ENCODE measurements around the gene LYZL6. TPM values are rescaled to one million over a fixed set of nuclear protein-coding genes. Genes with fewer than 3 reads are reported as not detected.

Gene LYZL6
- total RNA-seq, 2 experiments from 2014 or later: not detected

DNA sequence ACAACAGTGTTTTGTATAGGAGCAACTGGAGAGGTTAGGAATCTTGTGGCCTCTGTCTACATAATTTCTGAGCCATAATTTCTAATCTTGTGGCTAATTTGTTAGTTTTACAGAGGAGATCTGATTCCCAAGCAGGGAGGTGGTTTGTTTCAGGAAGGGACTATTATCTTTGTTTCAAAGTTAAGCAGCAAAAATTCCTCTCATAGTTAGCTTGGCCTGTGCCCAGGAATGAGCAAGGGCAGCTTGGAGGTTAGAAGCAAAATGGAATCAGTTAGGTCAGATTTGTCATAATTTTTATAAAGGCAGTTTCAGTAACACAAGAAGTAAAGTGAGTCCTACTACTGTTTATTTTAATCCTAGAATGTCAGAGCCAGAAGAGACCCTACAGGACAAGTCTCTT lies 10.9 kb downstream of the LYZL6 start:
- Mint-ChIP-seq H3K27ac (no peak overlapping the region), H3K36me3 (peaks cover 8% of the 10 kb centered on the region), H3K4me3 (no peak overlapping the region), H3K4me1 (peaks cover 24% of the 10 kb centered on the region), H3K9me3 (no peaks in the 10 kb centered on the region), H3K27me3 (peaks cover 2% of the 10 kb centered on the region)
- POLR2A ChIA-PET: no interaction called here
- no peak for DNase-seq
- ATAC-seq (ENCODE audit: low read depth): no peak

DNA sequence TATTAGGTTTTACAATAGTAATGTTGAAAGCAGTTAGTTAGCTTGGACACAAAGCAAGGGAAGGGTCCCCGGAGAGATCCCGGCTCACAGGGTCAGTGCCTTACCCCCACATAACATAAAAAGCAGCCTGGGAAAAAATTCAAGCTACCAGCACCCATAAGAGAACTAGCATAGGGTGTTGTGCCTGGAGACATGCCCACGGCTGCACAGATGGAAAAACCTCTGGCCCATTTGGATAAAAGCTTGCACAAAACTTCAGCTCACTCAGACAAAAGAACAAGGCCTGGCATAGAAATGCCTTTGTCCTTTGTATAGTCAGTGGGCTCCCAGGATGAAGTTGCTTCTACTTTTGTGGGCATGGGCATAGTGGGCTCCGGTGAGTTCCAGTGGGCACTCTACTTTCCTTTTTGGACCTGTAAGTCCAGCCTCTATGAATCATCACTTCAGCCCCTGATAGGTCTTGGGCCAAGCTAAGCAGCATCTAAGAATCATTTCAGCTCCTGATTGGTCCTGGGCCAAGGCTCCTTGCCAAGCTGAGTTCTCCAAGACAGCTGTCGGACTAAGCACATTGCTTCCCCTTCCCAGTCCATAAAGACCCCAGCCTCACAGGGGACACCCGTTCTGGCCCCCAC lies 11.6 kb downstream of the LYZL6 start:
- H3K4me1 Mint-ChIP-seq: peaks cover 25% of the 10 kb centered on the region
- peaks cover 9% of the 10 kb centered on the region for H3K36me3 Mint-ChIP-seq
- no peak for DNase-seq
- no peak for ATAC-seq (ENCODE audit: low read depth)
- POLR2A ChIA-PET: interaction anchor here (1.5 to 3.8 kb wide), 7 partner anchors 13 to 123 kb away, joined by 5 to 29 read pairs (median 10); partner anchors contain the start of genes CCL5 and TAF15
- H3K9me3 Mint-ChIP-seq: no peaks in the 10 kb centered on the region
- H3K27ac Mint-ChIP-seq: no peak overlapping the region
- H3K27me3 Mint-ChIP-seq: peaks cover 2% of the 10 kb centered on the region
- H3K4me3 Mint-ChIP-seq: no peak overlapping the region

DNA sequence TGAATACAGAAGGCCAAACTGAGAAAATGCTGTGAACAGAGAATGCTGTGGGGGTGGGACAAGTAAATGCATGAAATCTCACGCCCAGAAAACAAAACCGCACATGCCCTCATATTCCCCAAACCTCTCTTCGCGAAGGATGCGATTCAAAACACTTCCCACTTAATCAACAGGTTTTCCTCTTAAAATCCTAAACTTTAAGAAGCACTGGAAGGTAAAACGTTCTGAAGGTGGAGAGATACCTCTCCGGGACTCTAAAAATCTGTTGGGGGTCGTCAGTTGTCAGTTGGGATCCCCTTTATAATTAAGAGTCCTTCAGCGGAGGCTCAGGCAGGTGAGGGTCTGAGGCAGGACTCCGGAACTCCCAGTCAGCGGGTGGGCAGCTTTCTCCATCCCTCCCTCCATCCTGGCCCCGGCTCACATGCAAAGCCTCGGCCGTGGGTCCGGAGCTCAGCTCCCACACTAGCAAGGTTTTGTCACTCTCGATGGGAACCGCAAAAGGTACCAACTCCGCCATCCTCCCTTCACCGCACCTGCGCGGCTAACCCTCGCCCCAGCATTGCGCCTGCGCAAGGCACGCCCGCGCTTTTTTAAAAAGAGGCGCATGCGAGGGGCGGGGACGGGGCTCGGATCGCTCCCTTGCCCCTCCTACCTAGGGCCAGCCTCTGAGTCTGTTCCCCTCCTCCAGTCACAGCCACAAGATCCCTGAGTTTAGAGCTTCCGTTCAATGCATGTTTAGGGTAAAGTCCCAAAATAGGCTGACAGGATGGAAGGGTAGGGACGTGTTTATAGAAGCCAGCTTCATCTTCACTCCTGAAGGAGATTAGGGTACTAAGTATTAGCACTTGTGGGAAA lies 13.1 kb downstream of the LYZL6 start, which contains the start of gene RDM1:
TSS of gene RDM1 (minus strand) at position 563 of the 855 bp plus-strand sequence. CDS start at position 517, 46 bp downstream.
- POLR2A ChIA-PET: interaction anchor here (0.6 to 3.8 kb wide), 12 partner anchors 11 to 121 kb away, joined by 3 to 29 read pairs (median 7); partner anchors contain the start of genes CCL5 and TAF15
- peaks cover 28% of the 10 kb centered on the region for H3K4me1 Mint-ChIP-seq
- H3K36me3 Mint-ChIP-seq: peaks cover 15% of the 10 kb centered on the region
- H3K4me3 Mint-ChIP-seq: peak within 1 kb of the TSS; percentile 84
- ATAC-seq (ENCODE audit: low read depth) (peak; percentile 98), DNase-seq (peak; percentile 96)
- peak within 1 kb of the TSS; percentile 86 for H3K27ac Mint-ChIP-seq
- H3K27me3 Mint-ChIP-seq: peaks cover 2% of the 10 kb centered on the region
- no peaks in the 10 kb centered on the region for H3K9me3 Mint-ChIP-seq

DNA sequence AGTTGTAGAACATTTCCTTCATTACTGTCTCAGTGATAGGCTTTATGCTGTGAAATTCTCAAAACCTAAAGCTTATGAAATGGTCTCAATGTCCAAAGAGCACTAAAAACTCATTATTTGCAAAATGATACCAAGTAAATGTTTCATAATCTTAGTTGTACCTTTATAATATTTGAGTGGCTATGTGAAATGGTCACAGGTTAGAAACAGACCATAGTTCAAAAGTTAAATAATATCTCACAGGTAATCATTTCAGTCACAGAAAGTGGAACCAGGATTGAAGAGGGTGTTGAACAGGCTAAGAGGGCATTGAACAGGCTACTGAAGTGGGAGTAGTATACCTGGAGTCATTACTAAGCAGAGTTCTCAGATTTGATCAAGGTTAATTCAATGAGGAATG lies 15.8 kb downstream of the LYZL6 start:
- peaks cover 34% of the 10 kb centered on the region for H3K36me3 Mint-ChIP-seq
- peak overlapping the region; percentile 7 for H3K4me3 Mint-ChIP-seq
- peak overlapping the region; percentile 27 for H3K27ac Mint-ChIP-seq
- ATAC-seq (ENCODE audit: low read depth) (no peak), DNase-seq (no peak)
- POLR2A ChIA-PET: no interaction called here
- peaks cover 2% of the 10 kb centered on the region for H3K27me3 Mint-ChIP-seq
- peaks cover 34% of the 10 kb centered on the region for H3K4me1 Mint-ChIP-seq
- H3K9me3 Mint-ChIP-seq: no peaks in the 10 kb centered on the region

DNA sequence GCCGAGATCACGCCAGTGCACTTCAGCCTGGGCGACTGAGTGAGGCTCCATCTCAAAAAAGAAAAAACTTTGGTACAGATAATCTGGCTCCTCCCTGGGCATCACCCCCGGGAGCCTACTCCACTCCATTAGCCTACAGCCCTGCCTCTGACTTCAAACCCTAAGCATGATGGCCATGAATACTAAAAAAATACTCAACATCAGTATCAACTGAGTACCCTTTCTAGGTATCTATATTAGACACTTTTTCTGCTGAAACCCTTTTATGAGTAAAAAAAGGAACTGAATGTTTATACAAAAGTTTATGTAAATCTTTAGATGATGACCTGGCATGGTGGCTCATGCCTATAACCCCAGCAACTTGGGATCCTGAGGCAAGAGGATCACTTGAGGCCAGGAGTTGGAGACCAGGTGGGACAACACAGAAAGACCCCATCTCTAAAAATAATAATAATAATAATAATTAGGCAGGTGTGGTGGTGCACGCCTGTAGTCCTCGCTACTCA lies 19.9 kb downstream of the LYZL6 start:
- Mint-ChIP-seq H3K27me3 (no peaks in the 10 kb centered on the region), H3K4me3 (no peak overlapping the region), H3K36me3 (peaks cover 57% of the 10 kb centered on the region), H3K9me3 (no peaks in the 10 kb centered on the region), H3K27ac (peak overlapping the region; percentile 6), H3K4me1 (peaks cover 37% of the 10 kb centered on the region)
- ATAC-seq (ENCODE audit: low read depth) (no peak), DNase-seq (no peak)
- POLR2A ChIA-PET: interaction anchor here (0.9 to 1.4 kb wide), 5 partner anchors 14 to 53 kb away, joined by 3 to 4 read pairs (median 3); no protein-coding TSS in a partner anchor

DNA sequence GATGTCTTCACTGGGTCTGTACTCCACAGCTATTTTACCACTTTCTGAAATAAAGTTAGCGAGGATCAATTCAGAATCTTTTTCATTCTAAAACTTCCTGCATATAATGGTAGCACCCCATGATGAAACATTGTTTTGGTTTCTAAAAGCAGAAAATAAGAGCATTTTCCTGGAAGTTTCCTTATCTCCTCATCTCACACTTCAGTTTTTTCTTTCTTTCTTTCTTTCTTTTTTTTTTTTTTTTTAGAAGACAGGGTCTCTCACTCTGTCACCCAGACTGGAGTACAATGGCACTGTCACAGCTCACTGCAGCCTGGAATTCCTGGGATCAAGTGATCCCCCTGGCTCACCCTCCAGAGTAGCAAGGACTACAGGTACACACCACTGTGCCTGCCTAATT lies 23.3 kb downstream of the LYZL6 start:
- Mint-ChIP-seq H3K36me3 (peaks cover 67% of the 10 kb centered on the region), H3K27ac (peak overlapping the region; percentile 53), H3K9me3 (no peaks in the 10 kb centered on the region), H3K4me3 (peak overlapping the region; percentile 39), H3K4me1 (peaks cover 34% of the 10 kb centered on the region), H3K27me3 (no peaks in the 10 kb centered on the region)
- POLR2A ChIA-PET: interaction anchor here (0.9 kb wide), 1 partner anchor 21 kb away, joined by 3 read pairs; no protein-coding TSS in a partner anchor
- DNase-seq (no peak), ATAC-seq (ENCODE audit: low read depth) (no peak)

DNA sequence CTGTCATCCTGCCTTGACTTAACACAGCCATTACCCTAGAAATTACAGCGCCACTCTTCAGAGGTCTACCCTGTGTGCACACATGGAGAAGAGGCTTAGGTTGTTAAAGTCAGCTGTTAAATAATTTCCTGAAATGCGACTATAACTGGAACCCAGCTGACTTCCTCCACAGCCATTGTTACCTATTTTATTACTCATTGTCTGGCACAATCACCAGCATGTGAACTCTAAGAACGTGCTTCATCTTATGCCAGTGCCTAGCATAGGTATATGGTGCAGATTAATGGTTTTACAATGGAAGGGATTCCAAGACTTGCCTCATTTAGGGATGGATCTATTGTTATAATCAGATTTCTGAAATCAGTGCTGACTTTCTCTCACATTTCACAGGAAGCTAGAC lies 24.8 kb downstream of the LYZL6 start:
- DNase-seq (no peak), ATAC-seq (ENCODE audit: low read depth) (no peak)
- Mint-ChIP-seq H3K36me3 (peaks cover 69% of the 10 kb centered on the region), H3K27ac (no peak overlapping the region), H3K4me3 (no peak overlapping the region), H3K9me3 (peaks cover 3% of the 10 kb centered on the region), H3K27me3 (peaks cover 2% of the 10 kb centered on the region), H3K4me1 (peaks cover 39% of the 10 kb centered on the region)
- POLR2A ChIA-PET: interaction anchor here (1.0 to 1.5 kb wide), 3 partner anchors 9 to 13 kb away, joined by 3 to 6 read pairs (median 3); no protein-coding TSS in a partner anchor

DNA sequence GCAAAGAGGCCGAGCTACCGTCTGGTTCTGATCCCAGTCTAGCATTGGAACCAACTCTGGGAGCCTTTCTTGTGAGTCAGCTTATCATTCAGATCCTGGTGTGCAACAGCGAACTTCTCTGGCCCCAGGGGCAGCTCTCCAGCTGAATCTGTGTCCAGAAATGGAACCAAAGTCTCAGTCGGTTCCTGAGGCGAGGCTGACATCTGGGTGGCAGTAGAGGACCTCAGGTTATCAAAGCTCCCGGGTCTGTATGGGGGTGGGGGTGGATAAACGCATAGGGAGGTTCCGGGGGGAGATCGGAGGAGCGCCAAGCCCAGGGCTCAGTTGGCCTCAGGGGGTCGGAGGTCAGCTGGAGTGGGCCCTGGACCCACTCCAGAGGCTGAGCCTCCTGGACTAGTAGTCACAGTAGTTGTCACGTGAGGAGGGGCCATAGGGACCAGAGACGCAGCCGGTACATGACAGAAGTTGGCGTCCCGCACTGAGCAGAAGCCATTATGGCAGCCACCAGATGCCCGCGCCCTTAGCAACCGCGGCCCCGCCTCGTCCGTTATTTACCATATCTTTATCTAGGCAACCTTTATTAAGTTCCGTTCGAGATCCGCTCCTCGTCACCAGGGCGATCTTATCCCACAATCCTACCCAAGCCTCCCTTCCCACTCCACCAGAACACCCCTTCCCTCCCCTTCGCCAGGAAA lies 25.8 kb downstream of the LYZL6 start:
- Mint-ChIP-seq H3K27me3 (peaks cover 2% of the 10 kb centered on the region), H3K9me3 (peaks cover 3% of the 10 kb centered on the region), H3K27ac (no peak overlapping the region), H3K36me3 (peaks cover 70% of the 10 kb centered on the region), H3K4me1 (peaks cover 47% of the 10 kb centered on the region), H3K4me3 (no peak overlapping the region)
- no peak for DNase-seq
- ATAC-seq (ENCODE audit: low read depth): no peak
- POLR2A ChIA-PET: no interaction called here

DNA sequence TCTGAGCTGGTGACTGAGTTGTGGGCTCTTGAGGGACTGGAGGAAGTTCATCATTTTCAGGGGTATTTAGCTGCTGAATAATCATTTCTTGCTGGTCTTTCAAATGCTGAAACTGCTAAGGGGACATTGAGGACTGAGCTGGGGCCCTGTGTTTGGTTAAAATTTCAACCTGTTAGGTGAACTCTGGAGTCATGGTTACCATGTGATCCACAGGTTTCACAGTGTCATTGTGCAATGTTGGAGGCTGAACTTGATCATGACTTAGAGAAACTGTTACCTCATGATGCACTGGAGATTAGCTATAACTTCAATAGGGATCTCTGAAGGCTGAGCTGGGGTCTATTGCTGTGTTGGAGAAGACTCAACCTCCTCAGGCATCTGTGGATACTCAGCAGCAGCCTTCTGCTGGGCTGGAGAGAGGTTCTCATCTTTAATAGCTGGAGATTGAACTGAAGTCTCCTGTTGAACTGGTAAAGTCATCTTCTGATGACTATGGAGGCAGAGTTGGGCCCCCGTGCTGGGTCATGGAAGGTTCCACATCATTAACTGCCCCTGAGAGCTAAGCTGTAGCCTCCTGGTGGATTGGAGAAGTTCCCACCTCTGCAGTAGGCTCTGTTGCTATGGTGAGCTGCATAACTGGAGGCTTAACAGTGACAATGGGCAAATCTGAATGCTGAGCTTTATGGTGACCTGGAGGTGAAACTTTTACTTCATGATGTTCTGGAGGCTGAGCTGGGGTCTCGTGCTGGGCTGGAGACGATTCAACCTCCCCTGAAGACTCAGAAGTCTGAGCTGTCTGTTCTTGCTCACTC lies 28.2 kb downstream of the LYZL6 start:
- no peak for DNase-seq
- POLR2A ChIA-PET: interaction anchor here (0.5 to 2.3 kb wide), 6 partner anchors 9 to 63 kb away, joined by 3 to 8 read pairs (median 3); partner anchors contain the start of genes CCL5 and RDM1
- peaks cover 69% of the 10 kb centered on the region for H3K36me3 Mint-ChIP-seq
- H3K27ac Mint-ChIP-seq: no peak overlapping the region
- ATAC-seq (ENCODE audit: low read depth): no peak
- peaks cover 5% of the 10 kb centered on the region for H3K9me3 Mint-ChIP-seq
- H3K4me1 Mint-ChIP-seq: peaks cover 43% of the 10 kb centered on the region
- no peak overlapping the region for H3K4me3 Mint-ChIP-seq
- H3K27me3 Mint-ChIP-seq: peaks cover 2% of the 10 kb centered on the region

DNA sequence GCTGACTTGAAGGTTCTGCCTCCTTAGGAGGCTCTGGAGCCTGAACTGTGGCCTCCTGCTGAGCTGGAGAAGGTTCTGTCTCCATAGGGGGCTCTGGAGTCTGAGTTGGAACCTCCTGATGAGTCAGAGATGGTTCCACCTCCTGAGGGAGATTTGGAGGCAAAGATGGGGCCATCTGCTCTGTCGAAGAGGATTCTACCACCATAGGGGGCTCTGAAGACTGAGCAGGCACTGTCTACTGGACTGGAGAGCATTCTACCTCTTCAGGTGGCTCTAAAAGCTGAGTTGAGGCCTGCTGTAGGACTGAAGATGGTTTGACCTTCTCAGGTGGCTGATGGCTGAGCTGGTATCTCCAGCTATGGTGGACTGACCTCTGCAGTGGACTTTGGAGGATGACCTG lies 29.2 kb downstream of the LYZL6 start:
- H3K27me3 Mint-ChIP-seq: peaks cover 2% of the 10 kb centered on the region
- peaks cover 39% of the 10 kb centered on the region for H3K4me1 Mint-ChIP-seq
- no peak for DNase-seq
- POLR2A ChIA-PET: interaction anchor here (0.6 kb wide), 1 partner anchor 34 kb away, joined by 3 read pairs; the partner anchor contains the start of gene CCL5
- H3K4me3 Mint-ChIP-seq: no peak overlapping the region
- H3K27ac Mint-ChIP-seq: no peak overlapping the region
- peaks cover 63% of the 10 kb centered on the region for H3K36me3 Mint-ChIP-seq
- ATAC-seq (ENCODE audit: low read depth): no peak
- peaks cover 5% of the 10 kb centered on the region for H3K9me3 Mint-ChIP-seq

DNA sequence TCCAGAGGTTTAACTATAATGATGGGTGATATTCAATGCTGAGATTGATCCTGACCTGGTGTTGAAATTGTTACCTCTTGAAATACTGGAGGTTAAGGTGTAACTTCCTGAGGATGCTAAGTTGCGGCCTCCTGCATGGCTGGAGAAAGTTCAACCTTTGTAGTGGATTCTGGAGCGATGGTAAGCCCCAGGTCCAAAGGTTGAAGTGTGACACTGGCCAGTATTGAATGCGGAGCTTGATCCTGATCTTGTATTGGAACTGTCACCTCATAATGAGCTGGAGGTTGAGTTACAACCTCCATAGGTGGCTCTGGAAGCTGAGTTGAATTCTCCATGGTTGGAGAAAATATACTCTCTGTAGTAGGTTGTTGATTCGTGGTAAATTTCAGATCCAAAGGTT lies 29.9 kb downstream of the LYZL6 start:
- POLR2A ChIA-PET: interaction anchor here (0.6 to 1.7 kb wide), 3 partner anchors 9 to 38 kb away, joined by 3 to 5 read pairs (median 3); partner anchors contain the start of gene CCL5
- no peak for ATAC-seq (ENCODE audit: low read depth)
- Mint-ChIP-seq H3K27me3 (peaks cover 2% of the 10 kb centered on the region), H3K9me3 (peaks cover 9% of the 10 kb centered on the region), H3K36me3 (peaks cover 68% of the 10 kb centered on the region), H3K4me1 (peaks cover 39% of the 10 kb centered on the region), H3K4me3 (no peak overlapping the region), H3K27ac (peak overlapping the region; percentile 38)
- DNase-seq: no peak

DNA sequence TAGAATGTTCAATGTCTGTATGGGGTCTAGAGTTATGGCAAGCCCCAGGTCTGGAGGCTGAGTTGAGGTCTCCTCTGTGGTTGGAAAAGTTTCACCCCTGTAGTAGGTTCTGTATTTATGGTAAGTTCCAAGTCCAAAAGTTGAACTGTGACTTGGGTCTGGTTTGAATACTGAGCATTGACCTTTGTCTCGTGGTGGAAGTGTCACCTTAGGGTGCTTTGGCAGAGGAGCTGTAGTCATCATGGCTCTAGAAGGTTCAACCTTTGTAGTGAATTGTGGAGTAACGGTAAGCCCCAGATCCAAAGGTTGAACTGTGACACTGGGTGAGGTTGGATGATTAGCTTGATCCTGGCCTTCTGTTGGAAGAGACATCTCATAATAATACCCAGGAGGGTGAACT lies 30.6 kb downstream of the LYZL6 start:
- Mint-ChIP-seq H3K27me3 (peaks cover 2% of the 10 kb centered on the region), H3K4me3 (no peak overlapping the region), H3K9me3 (peaks cover 10% of the 10 kb centered on the region), H3K36me3 (peaks cover 66% of the 10 kb centered on the region), H3K4me1 (peaks cover 37% of the 10 kb centered on the region), H3K27ac (peak overlapping the region; percentile 38)
- POLR2A ChIA-PET: interaction anchor here (1.7 to 1.8 kb wide), 2 partner anchors 15 to 37 kb away, joined by 5 read pairs; no protein-coding TSS in a partner anchor
- no peak for DNase-seq
- ATAC-seq (ENCODE audit: low read depth): no peak
